Measurements from ENCODE around the gene CTNND2. TPM values are rescaled to one million over a fixed set of nuclear protein-coding genes. Genes with fewer than 3 reads are reported as not detected.

CTNND2 gene
- total and polyA plus RNA-seq, 2 donors (not counting 1 experiment from before 2014, with no cell fraction given) = not detected

DNA sequence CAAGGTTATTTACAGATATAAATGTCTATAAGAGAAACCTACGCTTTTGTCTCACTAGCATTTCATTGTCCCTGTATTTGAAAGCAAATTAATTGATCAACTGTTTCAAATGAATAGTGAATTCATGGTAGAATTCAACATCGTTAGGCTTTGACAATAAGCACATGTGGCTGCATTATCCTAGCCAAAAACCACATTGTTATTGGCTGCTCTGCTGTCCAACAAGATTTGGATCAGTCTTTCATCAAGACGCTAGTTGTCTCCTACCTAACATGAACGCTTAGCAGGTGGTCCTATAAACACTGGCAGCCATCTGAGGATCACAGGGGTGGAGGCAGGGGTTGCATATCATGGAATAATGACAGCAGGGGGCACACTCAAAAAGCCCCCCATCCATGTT, 455.0 kb downstream of the CTNND2 start:
- Histone ChIP-seq H3K4me2 (replicated peaks; ENCODE audit: low read depth, low read length, poor library complexity, severe bottlenecking) (no peak overlapping the region), H3K9me3 (ENCODE audit: control extremely low read depth in 1 of 3, control insufficient read depth in 2 of 3, insufficient read depth in 1 of 3, low read length in 2 of 3) (no peaks in the 10 kb centered on the region), H4K20me1 (ENCODE audit: control insufficient read depth, insufficient read depth, low read length, poor library complexity, severe bottlenecking) (no peaks in the 10 kb centered on the region), H3K27me3 (replicated peaks in 1 of 4; ENCODE audit: control extremely low read depth in 1 of 4, control insufficient read depth in 3 of 4, insufficient read depth in 4 of 4, low read length in 3 of 4) (no peaks in the 10 kb centered on the region), H3K79me2 (ENCODE audit: control insufficient read depth, insufficient read depth, low read length) (no peaks in the 10 kb centered on the region), H3K4me1 (ENCODE audit: control insufficient read depth in 2 of 2, insufficient read depth in 2 of 2, low read length in 2 of 2) (no peaks in the 10 kb centered on the region), H3K4me3 (ENCODE audit: control extremely low read depth in 1 of 5, extremely low read depth in 1 of 5, insufficient read depth in 1 of 5, low read depth in 2 of 5, low read length in 4 of 5) (no peak overlapping the region), H3K9ac (ENCODE audit: low read length) (no peak overlapping the region), H3K27ac (ENCODE audit: low read length in 2 of 2) (no peak overlapping the region), H2AFZ (ENCODE audit: insufficient read depth, low read depth, low read length, poor library complexity, severe bottlenecking) (no peak overlapping the region), H3K36me3 (replicated peaks in 1 of 2; ENCODE audit: control extremely low read depth in 1 of 2, control insufficient read depth in 1 of 2, extremely low read depth in 1 of 2, insufficient read depth in 2 of 2, low read length in 1 of 2) (no peaks in the 10 kb centered on the region)
- WGBS (ENCODE audit: insufficient coverage) = 89% methylated on average over 3 of the region's 4 CpGs
- no peak overlapping the region for H3K27ac Mint-ChIP-seq
- TF ChIP-seq, protein P1, sequence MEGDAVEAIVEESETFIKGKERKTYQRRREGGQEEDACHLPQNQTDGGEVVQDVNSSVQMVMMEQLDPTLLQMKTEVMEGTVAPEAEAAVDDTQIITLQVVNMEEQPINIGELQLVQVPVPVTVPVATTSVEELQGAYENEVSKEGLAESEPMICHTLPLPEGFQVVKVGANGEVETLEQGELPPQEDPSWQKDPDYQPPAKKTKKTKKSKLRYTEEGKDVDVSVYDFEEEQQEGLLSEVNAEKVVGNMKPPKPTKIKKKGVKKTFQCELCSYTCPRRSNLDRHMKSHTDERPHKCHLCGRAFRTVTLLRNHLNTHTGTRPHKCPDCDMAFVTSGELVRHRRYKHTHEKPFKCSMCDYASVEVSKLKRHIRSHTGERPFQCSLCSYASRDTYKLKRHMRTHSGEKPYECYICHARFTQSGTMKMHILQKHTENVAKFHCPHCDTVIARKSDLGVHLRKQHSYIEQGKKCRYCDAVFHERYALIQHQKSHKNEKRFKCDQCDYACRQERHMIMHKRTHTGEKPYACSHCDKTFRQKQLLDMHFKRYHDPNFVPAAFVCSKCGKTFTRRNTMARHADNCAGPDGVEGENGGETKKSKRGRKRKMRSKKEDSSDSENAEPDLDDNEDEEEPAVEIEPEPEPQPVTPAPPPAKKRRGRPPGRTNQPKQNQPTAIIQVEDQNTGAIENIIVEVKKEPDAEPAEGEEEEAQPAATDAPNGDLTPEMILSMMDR (IDR thresholded peaks at IDR 0.05) = no peak
- no peak for TF ChIP-seq EZH2 (IDR thresholded peaks at IDR 0.05; ENCODE audit: borderline replicate concordance, insufficient read depth, low read depth, low read length, poor library complexity, severe bottlenecking)
- intact Hi-C loops (cut with micrococcal nuclease) = no loop called here
- H3K4me3 Mint-ChIP-seq = no peak overlapping the region
- ChIA-PET POLR2A (no interaction called here), CTCF (no interaction called here)
- no peaks in the 10 kb centered on the region for H3K27me3 Mint-ChIP-seq
- ATAC-seq (ENCODE audit: low read depth) (no peak), DNase-seq (no peak)
- no peaks in the 10 kb centered on the region for H3K4me1 Mint-ChIP-seq
- no peaks in the 10 kb centered on the region for H3K9me3 Mint-ChIP-seq (ENCODE audit: insufficient read depth)

GRCh38 chr5:11443831-11444230, 460.4 kb downstream of the CTNND2 start:
- H3K27me3 ChIP-seq (replicated peaks in 1 of 4; ENCODE audit: control extremely low read depth in 1 of 4, control insufficient read depth in 3 of 4, insufficient read depth in 4 of 4, low read length in 3 of 4) = no peaks in the 10 kb centered on the region
- no peak overlapping the region for H2AFZ ChIP-seq (ENCODE audit: insufficient read depth, low read depth, low read length, poor library complexity, severe bottlenecking)
- DNase-seq = no peak
- H3K4me3 Mint-ChIP-seq = no peak overlapping the region
- H3K9ac ChIP-seq (ENCODE audit: low read length) = no peak overlapping the region
- no peak overlapping the region for H3K27ac Mint-ChIP-seq
- H3K27me3 Mint-ChIP-seq = no peaks in the 10 kb centered on the region
- intact Hi-C loops (cut with micrococcal nuclease) = no loop called here
- H3K79me2 ChIP-seq (ENCODE audit: control insufficient read depth, insufficient read depth, low read length) = no peaks in the 10 kb centered on the region
- no peaks in the 10 kb centered on the region for H3K36me3 ChIP-seq (replicated peaks in 1 of 2; ENCODE audit: control extremely low read depth in 1 of 2, control insufficient read depth in 1 of 2, extremely low read depth in 1 of 2, insufficient read depth in 2 of 2, low read length in 1 of 2)
- H3K4me2 ChIP-seq (replicated peaks; ENCODE audit: low read depth, low read length, poor library complexity, severe bottlenecking) = no peak overlapping the region
- ChIA-PET POLR2A (no interaction called here), CTCF (no interaction called here)
- no peaks in the 10 kb centered on the region for H4K20me1 ChIP-seq (ENCODE audit: control insufficient read depth, insufficient read depth, low read length, poor library complexity, severe bottlenecking)
- WGBS (ENCODE audit: insufficient coverage) = 83% methylated on average over 2 of the region's 3 CpGs
- H3K9me3 ChIP-seq (ENCODE audit: control extremely low read depth in 1 of 3, control insufficient read depth in 2 of 3, insufficient read depth in 1 of 3, low read length in 2 of 3) = no peaks in the 10 kb centered on the region
- H3K4me1 ChIP-seq (ENCODE audit: control insufficient read depth in 2 of 2, insufficient read depth in 2 of 2, low read length in 2 of 2) = no peaks in the 10 kb centered on the region
- H3K9me3 Mint-ChIP-seq (ENCODE audit: insufficient read depth) = no peaks in the 10 kb centered on the region
- no peak for TF ChIP-seq EZH2 (IDR thresholded peaks at IDR 0.05; ENCODE audit: borderline replicate concordance, insufficient read depth, low read depth, low read length, poor library complexity, severe bottlenecking)
- TF ChIP-seq, protein P1 (IDR thresholded peaks at IDR 0.05) = no peak
- H3K4me3 ChIP-seq (ENCODE audit: control extremely low read depth in 1 of 5, extremely low read depth in 1 of 5, insufficient read depth in 1 of 5, low read depth in 2 of 5, low read length in 4 of 5) = no peak overlapping the region
- no peak overlapping the region for H3K27ac ChIP-seq (ENCODE audit: low read length in 2 of 2)
- no peak for ATAC-seq (ENCODE audit: low read depth)
- H3K4me1 Mint-ChIP-seq = no peaks in the 10 kb centered on the region
